HG03575 (cell line): ENCODE data around the gene TYW1.
"Not testable (repeated sequence)": the region's sequence is repeated elsewhere in the genome, so short reads cannot be mapped to it uniquely, and the experiment has no call there.

Experiments
- ATAC-seq: cut with Tn5 transposase; IDR thresholded peaks from one replicate; pipeline ENCODE4 v1.9.1; 2021; ENCODE audit not compliant: unreplicated experiment, insufficient number of reproducible peaks, low FRiP score; ENCODE audit errors: extremely low read depth

Gene TYW1

GRCh38 chr7:66996444-66997191 is at the start of gene TYW1:
TSS of gene TYW1 (plus strand) at chr7:66996833. CDS start at chr7:66996979, 146 bp downstream.
- peak; percentile 75 for ATAC-seq

- ATAC-seq = no peak
These were observed 48.0 kb upstream of the TYW1 start for GRCh38 chr7:66948480-66949109.

DNA sequence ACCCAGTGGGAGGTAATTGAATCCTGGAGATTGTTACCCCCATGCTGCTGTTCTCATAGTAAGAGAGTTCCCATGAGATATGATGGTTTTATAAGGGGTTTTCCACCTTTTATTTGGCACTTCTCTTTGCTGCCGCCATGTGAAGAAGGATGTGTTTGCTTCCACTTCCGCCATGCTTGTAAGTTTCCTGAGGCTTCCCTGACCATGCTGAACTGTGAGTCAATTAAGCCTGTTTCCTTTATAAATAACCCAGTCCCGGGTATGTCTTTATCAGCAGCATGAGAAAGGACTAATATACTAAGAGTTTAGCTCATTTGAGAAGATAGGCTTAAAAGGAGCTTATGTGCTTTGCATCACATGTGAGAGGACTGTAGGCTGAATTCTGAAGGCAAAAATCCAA is 46.3 kb upstream of the TYW1 start:
- no peak for ATAC-seq

DNA sequence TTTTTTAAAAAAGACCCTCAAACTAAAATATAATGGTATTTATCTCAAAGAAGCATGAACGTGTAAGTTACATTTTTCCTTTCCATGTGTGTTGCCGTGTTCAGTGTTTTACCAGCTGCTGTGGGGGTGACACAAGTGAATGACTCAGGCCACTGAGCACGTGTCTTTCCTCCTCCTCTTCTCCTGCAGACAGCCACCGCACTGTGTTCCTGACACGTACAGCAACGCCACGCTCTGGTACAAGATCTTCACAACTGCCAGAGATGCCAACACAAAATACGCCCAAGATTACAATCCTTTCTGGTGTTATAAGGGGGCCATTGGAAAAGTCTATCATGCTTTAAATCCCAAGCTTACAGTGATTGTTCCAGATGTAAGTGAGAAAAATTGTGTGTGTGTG is 45.9 kb upstream of the TYW1 start:
- ATAC-seq = no peak

- ATAC-seq = no peak
These were observed 44.1 kb upstream of the TYW1 start for GRCh38 chr7:66952343-66953043.

DNA sequence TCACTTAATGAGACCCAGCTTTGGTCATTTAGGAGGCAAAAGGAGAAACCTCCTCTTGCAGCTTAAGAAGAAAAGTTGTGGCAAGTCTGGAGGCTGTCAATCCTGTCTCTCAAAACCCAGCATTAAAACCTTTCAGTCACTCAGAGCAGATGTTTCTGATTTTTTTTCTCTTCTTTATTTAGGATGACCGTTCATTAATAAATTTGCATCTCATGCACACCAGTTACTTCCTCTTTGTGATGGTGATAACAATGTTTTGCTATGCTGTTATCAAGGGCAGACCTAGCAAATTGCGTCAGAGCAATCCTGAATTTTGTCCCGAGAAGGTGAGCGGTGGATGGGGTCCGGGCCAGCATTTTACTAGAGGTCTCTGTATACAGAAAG is 43.6 kb upstream of the TYW1 start:
- ATAC-seq = no peak

DNA sequence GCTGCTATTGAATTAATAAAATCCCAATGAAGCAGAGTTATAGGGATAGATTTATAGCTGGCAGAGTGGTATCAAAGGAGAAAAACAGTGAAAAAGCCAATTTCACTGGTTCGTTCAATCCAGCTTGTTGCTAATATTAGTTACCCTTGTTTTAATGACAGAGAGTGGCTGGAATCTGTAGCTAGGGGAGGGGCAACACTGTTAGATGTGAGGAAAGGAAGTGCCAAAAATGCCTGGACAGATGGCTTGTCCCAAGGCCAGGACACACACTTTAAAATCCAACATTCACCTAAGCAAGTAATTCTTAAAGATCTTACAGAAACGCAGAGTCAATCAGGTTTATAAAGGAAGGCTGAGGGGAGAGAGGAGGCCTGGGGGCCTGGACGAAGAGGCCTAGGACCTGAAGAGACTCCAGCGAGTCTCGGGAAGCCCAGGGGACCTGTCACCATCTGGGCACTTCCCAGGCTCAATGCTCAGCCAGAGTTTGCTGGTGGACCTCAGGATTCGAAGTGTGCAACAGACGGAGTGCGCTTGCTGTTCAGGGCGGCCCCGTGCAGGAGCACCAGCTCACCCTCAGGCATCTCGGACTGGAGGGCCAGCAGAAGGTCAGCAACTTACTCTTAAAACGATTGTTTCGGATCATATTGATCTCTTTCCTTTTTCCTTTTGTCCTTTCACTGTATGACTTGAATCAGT is 38.9 kb upstream of the TYW1 start:
- ATAC-seq = no peak

- no peak for ATAC-seq
These were observed 37.9 kb upstream of the TYW1 start for GRCh38 chr7:66958538-66959350.

- no peak for ATAC-seq
These were observed 36.4 kb upstream of the TYW1 start for GRCh38 chr7:66960192-66960591.

DNA sequence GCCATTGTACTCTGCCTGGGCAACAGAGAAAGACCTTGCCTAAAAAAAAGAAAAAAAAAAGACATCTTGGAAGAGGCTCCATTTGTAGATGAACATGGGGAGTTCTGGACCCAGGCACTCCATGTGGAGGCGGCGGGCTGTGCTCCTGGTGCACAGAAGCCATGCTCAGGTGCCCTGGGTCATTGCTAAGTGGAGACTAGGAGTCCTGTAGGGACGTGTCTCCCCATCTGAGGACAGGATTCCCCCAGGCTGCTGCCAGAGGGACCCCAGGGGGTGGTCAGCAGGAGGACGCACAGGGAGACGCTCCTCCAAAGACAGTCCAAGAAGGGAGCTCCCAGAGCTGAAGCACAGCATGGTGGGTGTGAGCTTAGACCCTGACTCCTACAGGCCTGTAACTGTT is 35.5 kb upstream of the TYW1 start:
- no peak for ATAC-seq

DNA sequence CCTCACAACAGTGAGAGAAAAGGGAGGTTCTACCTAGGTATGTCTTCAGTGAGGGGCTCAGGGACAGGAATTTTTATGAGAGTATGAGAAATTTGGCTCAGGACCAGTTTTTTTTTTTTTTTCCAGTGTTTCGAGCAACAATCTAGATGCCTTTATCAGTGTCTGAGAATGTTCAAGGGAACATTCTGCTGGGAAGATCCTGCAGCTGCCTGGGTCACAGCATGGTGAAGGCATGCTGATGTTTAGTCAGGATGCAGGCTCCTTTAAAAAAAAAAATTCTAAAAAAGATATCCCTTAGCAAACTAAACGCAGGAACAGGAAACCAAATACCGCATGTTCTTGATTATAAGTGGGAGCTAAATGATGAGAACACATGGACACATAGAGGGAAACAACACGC is 32.2 kb upstream of the TYW1 start:
- no peak for ATAC-seq

- no peak for ATAC-seq
These were observed 29.6 kb upstream of the TYW1 start for GRCh38 chr7:66967029-66967428.

GRCh38 chr7:66969001-66969400 is 27.6 kb upstream of the TYW1 start:
- ATAC-seq = not testable (repeated sequence)

DNA sequence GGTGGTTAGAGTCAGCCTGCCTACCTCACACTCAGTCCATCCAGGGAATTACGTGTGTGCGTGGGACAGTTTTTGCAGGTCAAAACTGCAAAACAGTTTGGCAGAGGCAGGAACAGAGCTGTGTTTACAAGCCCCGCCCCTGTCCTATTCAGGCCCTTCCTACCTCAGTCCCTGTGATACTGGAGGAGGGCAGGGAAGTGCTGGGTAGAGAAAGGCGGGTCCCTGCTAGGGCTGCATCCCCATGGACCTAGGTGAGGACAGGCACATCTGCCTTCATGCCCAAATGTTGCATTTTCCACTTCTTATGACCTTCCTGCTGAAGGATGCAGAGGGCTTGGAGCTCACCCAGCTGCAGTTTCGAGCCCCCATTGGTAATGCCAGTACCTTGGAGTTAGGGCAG is 26.3 kb upstream of the TYW1 start:
- ATAC-seq = no peak

DNA sequence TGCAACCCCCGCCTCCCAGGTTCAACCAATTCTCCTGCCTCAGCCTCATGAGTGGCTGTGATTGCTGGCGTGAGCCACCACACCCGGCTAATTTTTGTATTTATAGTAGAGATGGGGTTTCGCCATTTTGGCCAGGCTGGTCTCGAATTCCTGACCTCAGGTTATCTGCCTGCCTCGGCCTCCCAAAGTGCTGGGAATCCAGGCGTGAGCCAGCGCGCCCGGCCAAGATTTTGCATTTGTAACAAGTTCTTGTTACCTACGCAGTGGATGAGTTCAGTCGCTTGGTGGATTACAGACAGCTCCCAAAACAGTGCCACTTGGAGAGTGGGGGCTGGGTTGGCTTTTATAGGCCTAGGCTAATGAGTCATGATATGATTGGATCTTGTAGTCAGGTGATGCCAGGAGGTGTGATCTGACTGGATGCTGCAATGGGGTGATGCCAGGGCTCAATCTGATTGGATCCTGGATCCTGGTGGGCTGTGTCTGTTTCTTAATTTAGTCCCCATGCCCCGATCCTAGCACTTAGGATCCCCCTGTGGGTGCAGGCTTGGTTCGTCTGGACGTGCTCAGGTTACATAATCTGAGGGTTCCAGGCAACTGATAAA is 21.5 kb upstream of the TYW1 start:
- ATAC-seq = no peak

GRCh38 chr7:66978312-66978711 is 18.3 kb upstream of the TYW1 start:
- ATAC-seq = not testable (repeated sequence)

- not testable (repeated sequence) for ATAC-seq
These were observed 17.6 kb upstream of the TYW1 start for GRCh38 chr7:66979013-66979412.

DNA sequence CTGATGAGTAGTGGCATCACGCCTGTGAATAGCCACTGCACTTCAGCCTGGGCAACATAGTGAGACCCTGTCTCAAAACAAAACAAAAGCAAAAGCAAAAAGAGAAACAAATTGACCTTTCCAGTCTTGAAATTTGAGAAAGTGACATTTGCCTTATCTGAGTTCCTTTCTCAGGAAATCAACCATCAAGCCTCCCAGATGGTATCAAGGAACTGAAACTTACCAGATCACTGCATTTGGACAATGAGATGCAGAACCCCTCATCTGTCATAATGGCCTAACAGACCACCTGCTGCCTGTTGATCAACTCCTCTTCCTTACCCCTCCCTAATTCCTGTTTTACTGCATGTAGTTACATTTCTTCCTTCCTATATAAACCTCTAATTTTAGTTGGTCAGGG is 16.3 kb upstream of the TYW1 start:
- not testable (repeated sequence) for ATAC-seq
